ENCODE results near the gene FJX1.

DNA sequence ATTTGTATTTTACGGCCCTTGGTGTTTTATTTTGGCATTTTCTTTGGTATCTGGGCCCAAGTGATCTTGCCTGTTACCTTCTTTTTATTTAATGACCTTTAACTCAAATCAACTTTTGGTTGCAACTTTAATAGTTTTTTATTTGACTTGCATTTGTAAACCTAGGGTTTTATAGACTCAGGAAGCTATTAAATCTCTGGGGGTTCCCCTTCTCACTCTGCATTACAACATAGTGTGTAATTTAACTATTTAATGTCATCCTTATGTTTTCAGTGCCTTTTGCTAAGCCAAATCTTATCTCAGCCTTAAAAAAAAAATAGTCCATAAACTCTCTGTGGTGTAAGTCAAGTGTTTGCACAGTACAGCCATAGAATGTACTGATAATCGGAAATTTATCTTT is 3.4 kb downstream of the FJX1 start:
- TF ChIP-seq, protein P1, sequence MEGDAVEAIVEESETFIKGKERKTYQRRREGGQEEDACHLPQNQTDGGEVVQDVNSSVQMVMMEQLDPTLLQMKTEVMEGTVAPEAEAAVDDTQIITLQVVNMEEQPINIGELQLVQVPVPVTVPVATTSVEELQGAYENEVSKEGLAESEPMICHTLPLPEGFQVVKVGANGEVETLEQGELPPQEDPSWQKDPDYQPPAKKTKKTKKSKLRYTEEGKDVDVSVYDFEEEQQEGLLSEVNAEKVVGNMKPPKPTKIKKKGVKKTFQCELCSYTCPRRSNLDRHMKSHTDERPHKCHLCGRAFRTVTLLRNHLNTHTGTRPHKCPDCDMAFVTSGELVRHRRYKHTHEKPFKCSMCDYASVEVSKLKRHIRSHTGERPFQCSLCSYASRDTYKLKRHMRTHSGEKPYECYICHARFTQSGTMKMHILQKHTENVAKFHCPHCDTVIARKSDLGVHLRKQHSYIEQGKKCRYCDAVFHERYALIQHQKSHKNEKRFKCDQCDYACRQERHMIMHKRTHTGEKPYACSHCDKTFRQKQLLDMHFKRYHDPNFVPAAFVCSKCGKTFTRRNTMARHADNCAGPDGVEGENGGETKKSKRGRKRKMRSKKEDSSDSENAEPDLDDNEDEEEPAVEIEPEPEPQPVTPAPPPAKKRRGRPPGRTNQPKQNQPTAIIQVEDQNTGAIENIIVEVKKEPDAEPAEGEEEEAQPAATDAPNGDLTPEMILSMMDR (IDR thresholded peaks at IDR 0.05; ENCODE audit: low read depth, low read length, missing input control): no peak
- TF ChIP-seq, protein P2, sequence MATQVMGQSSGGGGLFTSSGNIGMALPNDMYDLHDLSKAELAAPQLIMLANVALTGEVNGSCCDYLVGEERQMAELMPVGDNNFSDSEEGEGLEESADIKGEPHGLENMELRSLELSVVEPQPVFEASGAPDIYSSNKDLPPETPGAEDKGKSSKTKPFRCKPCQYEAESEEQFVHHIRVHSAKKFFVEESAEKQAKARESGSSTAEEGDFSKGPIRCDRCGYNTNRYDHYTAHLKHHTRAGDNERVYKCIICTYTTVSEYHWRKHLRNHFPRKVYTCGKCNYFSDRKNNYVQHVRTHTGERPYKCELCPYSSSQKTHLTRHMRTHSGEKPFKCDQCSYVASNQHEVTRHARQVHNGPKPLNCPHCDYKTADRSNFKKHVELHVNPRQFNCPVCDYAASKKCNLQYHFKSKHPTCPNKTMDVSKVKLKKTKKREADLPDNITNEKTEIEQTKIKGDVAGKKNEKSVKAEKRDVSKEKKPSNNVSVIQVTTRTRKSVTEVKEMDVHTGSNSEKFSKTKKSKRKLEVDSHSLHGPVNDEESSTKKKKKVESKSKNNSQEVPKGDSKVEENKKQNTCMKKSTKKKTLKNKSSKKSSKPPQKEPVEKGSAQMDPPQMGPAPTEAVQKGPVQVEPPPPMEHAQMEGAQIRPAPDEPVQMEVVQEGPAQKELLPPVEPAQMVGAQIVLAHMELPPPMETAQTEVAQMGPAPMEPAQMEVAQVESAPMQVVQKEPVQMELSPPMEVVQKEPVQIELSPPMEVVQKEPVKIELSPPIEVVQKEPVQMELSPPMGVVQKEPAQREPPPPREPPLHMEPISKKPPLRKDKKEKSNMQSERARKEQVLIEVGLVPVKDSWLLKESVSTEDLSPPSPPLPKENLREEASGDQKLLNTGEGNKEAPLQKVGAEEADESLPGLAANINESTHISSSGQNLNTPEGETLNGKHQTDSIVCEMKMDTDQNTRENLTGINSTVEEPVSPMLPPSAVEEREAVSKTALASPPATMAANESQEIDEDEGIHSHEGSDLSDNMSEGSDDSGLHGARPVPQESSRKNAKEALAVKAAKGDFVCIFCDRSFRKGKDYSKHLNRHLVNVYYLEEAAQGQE (IDR thresholded peaks at IDR 0.05): no peak
- TF ChIP-seq, protein P3, sequence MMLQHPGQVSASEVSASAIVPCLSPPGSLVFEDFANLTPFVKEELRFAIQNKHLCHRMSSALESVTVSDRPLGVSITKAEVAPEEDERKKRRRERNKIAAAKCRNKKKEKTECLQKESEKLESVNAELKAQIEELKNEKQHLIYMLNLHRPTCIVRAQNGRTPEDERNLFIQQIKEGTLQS (IDR thresholded peaks at IDR 0.05): no peak

Data from liver (tissue), 3 donors.